ENCODE results near the gene PAMR1. TPM values are rescaled to one million over a fixed set of nuclear protein-coding genes. Genes with fewer than 3 reads are reported as not detected.
A peak's percentile ranks its signal among the peaks of the same experiment; 100 is the strongest.

The PAMR1 gene
- total and polyA plus RNA-seq, 7 experiments from 2014 or later = not detected

DNA sequence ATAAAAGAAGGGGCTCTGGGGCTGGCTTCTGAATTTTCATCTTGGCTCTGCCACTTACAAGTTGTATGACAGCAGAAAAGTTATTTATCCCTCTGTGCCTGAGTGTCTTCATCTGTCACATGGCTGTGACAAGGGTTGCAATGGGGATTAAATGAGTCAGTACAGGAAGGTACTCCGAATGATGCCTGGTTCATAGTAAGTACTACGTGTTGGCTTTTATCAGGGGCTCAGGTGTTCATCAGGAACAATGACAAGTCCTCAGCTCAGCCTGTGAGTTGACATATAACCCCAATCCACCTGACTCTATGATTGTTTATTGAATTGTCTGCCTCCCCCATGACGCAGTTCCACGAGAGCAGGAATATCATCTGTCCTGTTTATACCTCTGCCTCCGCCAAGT is 45.7 kb downstream of the PAMR1 start:
- ChIA-PET CTCF (no interaction called here), POLR2A (no interaction called here)
- Mint-ChIP-seq H3K27me3 (peaks cover 28 to 53% (median 34%) of the 10 kb centered on the region in 5 donors), H3K27ac (no peak overlapping the region), H3K4me1 (peaks cover 0 to 24% (median 3%) of the 10 kb centered on the region in 7 donors), H3K9me3 (peaks cover 0 to 39% (median 21%) of the 10 kb centered on the region in 11 donors), H3K4me3 (no peak overlapping the region), H3K36me3 (peaks cover 0 to 12% (median 6%) of the 10 kb centered on the region in 5 donors)
- DNase-seq (no peak), ATAC-seq (no peak)
- no peaks in the 10 kb centered on the region for H3K4me1 ChIP-seq (ENCODE audit: control insufficient read depth in 2 of 2, insufficient read depth in 2 of 2, low read length in 2 of 2)
- H3K4me3 ChIP-seq (ENCODE audit: low read length) = no peak overlapping the region
- no peaks in the 10 kb centered on the region for H3K27me3 ChIP-seq (ENCODE audit: control insufficient read depth in 2 of 2, insufficient read depth in 2 of 2, low read length in 2 of 2)
- H3K36me3 ChIP-seq (ENCODE audit: control insufficient read depth in 2 of 3, insufficient read depth in 3 of 3, low read length in 3 of 3) = no peaks in the 10 kb centered on the region
- intact Hi-C loops (cut with micrococcal nuclease) = loop anchor here in 1 of 2 donors (10.0 kb wide), 3 partner anchors 245 to 965 kb away; partner anchors contain the start of gene ELF5
- no peak overlapping the region for H3K27ac ChIP-seq (ENCODE audit: low read depth, low read length)
- peaks cover 0 to 3% (median 0%) of the 10 kb centered on the region in 3 experiments for H3K9me3 ChIP-seq (ENCODE audit: control insufficient read depth in 2 of 3, low read length in 3 of 3)

DNA sequence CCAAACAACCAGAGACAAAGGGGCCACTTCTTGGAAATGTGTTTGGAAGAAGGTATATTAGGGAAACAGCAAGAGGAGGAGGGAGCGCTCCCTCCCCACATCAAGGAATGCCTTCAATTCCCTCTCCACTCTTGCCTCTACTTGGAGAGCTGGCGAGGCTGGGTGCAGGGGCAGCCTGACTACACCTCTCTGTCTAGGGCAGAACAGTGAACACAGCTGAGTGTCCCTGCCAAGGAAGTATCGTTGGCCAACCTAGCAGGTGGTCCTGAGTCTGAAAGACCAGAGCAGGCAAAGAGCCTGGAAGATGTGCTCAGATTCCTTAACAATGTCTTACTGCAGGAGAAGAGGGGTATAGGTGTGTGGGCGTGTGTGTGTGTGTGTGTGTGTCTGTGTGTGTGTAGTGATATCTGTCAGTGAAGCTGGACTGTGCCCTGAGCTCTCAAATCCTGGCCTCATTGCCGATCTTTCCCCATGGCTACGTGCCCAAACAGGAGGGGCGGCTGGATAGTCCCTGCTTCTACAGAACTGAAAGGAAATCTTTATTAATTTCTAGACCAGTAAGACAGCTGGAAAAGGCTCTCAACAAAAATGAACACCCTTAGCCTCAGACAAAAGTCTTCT is 46.8 kb downstream of the PAMR1 start:
- ChIA-PET POLR2A (no interaction called here), CTCF (no interaction called here)
- peaks cover 0 to 3% (median 0%) of the 10 kb centered on the region in 3 experiments for H3K9me3 ChIP-seq (ENCODE audit: control insufficient read depth in 2 of 3, low read length in 3 of 3)
- H3K27me3 ChIP-seq (ENCODE audit: control insufficient read depth in 2 of 2, insufficient read depth in 2 of 2, low read length in 2 of 2) = no peaks in the 10 kb centered on the region
- Mint-ChIP-seq H3K4me3 (peak overlapping the region in 4 of 10 donors; percentile 6 to 41 (median 34)), H3K4me1 (peaks cover 0 to 24% (median 3%) of the 10 kb centered on the region in 7 donors), H3K9me3 (peaks cover 0 to 31% (median 19%) of the 10 kb centered on the region in 11 donors), H3K36me3 (peaks cover 0 to 12% (median 6%) of the 10 kb centered on the region in 5 donors), H3K27ac (peak overlapping the region in 2 of 9 donors; percentile 15 to 65), H3K27me3 (peaks cover 23 to 43% (median 29%) of the 10 kb centered on the region in 5 donors)
- no peak for ATAC-seq
- no peak overlapping the region for H3K4me3 ChIP-seq (ENCODE audit: low read length)
- DNase-seq = no peak
- intact Hi-C loops (cut with micrococcal nuclease) = no loop called here
- no peaks in the 10 kb centered on the region for H3K36me3 ChIP-seq (ENCODE audit: control insufficient read depth in 2 of 3, insufficient read depth in 3 of 3, low read length in 3 of 3)
- H3K4me1 ChIP-seq (ENCODE audit: control insufficient read depth in 2 of 2, insufficient read depth in 2 of 2, low read length in 2 of 2) = no peaks in the 10 kb centered on the region
- H3K27ac ChIP-seq (ENCODE audit: low read depth, low read length) = no peak overlapping the region

DNA sequence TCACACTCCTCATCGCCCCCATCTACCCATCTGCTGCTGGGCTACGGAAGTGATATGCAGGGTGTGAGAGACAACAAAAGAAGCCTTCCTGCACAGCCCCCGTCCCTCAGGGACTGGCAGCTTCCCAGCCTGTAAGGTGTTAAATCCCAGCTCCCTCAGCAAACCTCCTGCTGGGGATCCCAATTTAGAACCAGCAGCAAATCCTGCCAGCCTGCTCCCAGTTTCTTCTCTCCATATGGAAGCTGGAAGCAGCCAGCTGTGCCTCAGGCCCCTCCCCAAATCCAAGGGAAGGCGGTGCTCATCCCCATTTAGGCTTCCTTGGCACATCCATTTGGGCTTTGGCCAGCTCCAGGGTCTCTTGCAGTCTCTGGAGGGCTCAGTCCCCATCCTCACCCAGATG is 47.5 kb downstream of the PAMR1 start:
- intact Hi-C loops (cut with micrococcal nuclease) = no loop called here
- Mint-ChIP-seq H3K27ac (no peak overlapping the region), H3K36me3 (peaks cover 0 to 6% (median 6%) of the 10 kb centered on the region in 5 donors)

DNA sequence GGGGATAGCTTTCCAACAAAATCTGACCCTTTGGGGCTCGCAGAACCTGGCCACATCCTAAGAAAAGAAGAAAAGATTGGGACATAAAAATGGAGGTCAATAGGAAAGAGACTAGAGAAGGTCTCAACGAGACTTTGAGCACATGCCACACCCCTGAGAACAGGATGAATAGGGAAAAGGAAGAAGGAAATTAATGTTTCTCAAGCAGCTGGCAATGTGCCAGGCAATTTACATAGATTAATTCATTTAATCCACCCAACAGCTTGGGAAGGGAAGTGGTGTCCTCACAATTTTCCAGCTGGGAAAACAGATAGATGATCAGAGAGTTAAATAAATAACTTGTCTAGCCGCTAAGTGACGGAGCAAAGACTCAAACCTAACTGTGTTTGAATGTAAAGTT is 50.7 kb downstream of the PAMR1 start:
- Histone ChIP-seq H3K27me3 (ENCODE audit: control insufficient read depth in 2 of 2, insufficient read depth in 2 of 2, low read length in 2 of 2) (no peaks in the 10 kb centered on the region), H3K36me3 (ENCODE audit: control insufficient read depth in 2 of 3, insufficient read depth in 3 of 3, low read length in 3 of 3) (no peaks in the 10 kb centered on the region), H3K27ac (ENCODE audit: low read depth, low read length) (no peak overlapping the region), H3K9me3 (ENCODE audit: control insufficient read depth in 2 of 3, low read length in 3 of 3) (no peaks in the 10 kb centered on the region), H3K4me1 (ENCODE audit: control insufficient read depth in 2 of 2, insufficient read depth in 2 of 2, low read length in 2 of 2) (no peaks in the 10 kb centered on the region), H3K4me3 (ENCODE audit: low read length) (no peak overlapping the region)
- DNase-seq (no peak), ATAC-seq (no peak)
- Mint-ChIP-seq H3K4me1 (peaks cover 0 to 24% (median 3%) of the 10 kb centered on the region in 7 donors), H3K27me3 (peaks cover 8 to 36% (median 17%) of the 10 kb centered on the region in 5 donors), H3K27ac (no peak overlapping the region), H3K4me3 (no peak overlapping the region), H3K36me3 (peaks cover 0 to 6% (median 0%) of the 10 kb centered on the region in 5 donors), H3K9me3 (peaks cover 0 to 9% (median 0%) of the 10 kb centered on the region in 11 donors)
- ChIA-PET CTCF (interaction anchor here (1.1 kb wide), 1 partner anchor 9 kb away, joined by 3 read pairs; no protein-coding TSS in a partner anchor), POLR2A (no interaction called here)
- intact Hi-C loops (cut with micrococcal nuclease) = no loop called here

More for the DNA sequence above, 47.5 kb downstream of the PAMR1 start:
- H3K27ac ChIP-seq (ENCODE audit: low read depth, low read length) = no peak overlapping the region
- no peaks in the 10 kb centered on the region for H3K9me3 ChIP-seq (ENCODE audit: control insufficient read depth in 2 of 3, low read length in 3 of 3)
- no peaks in the 10 kb centered on the region for H3K27me3 ChIP-seq (ENCODE audit: control insufficient read depth in 2 of 2, insufficient read depth in 2 of 2, low read length in 2 of 2)
- Mint-ChIP-seq H3K27me3 (peaks cover 16 to 37% (median 25%) of the 10 kb centered on the region in 5 donors), H3K4me3 (peak overlapping the region in 8 of 10 donors; percentile 14 to 71 (median 48)), H3K4me1 (peaks cover 0 to 24% (median 3%) of the 10 kb centered on the region in 7 donors), H3K9me3 (peaks cover 0 to 24% (median 14%) of the 10 kb centered on the region in 11 donors)
- no peaks in the 10 kb centered on the region for H3K4me1 ChIP-seq (ENCODE audit: control insufficient read depth in 2 of 2, insufficient read depth in 2 of 2, low read length in 2 of 2)
- no peak overlapping the region for H3K4me3 ChIP-seq (ENCODE audit: low read length)
- ATAC-seq (no peak), DNase-seq (no peak)
- ChIA-PET POLR2A (no interaction called here), CTCF (no interaction called here)
- H3K36me3 ChIP-seq (ENCODE audit: control insufficient read depth in 2 of 3, insufficient read depth in 3 of 3, low read length in 3 of 3) = no peaks in the 10 kb centered on the region

DNA sequence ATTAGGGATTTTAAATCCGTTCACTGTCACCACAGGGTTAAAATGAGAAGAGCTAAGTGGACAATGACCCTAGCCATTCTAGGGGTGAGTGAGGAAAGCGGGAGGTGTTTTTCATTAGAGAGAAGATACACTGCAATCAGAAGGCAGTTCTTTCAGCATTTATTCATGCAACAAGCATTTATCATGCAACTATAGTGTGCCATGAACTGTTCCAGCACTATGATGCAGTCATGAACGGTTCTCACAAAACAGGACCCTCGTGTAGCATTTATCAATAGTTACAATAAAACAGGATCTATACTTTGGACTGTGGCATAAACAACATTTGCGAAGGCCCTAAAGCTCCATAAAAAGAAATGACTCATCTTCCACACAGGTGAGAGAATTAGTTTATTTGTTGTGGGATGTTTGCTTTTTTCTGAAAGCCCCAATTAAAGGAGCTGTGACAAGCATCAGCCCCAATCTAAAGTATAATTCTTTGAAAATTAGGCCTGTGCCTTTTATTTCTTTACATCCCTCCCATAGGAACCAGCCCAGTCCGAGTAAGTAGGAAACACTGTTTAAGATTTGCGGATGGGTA is 51.5 kb downstream of the PAMR1 start:
- DNase-seq (no peak), ATAC-seq (no peak)
- no peak overlapping the region for H3K27ac ChIP-seq (ENCODE audit: low read depth, low read length)
- H3K36me3 ChIP-seq (ENCODE audit: control insufficient read depth in 2 of 3, insufficient read depth in 3 of 3, low read length in 3 of 3) = no peaks in the 10 kb centered on the region
- Mint-ChIP-seq H3K27me3 (peaks cover 8 to 37% (median 20%) of the 10 kb centered on the region in 5 donors), H3K9me3 (peaks cover 0 to 9% (median 0%) of the 10 kb centered on the region in 11 donors), H3K36me3 (peaks cover 0 to 6% (median 0%) of the 10 kb centered on the region in 5 donors), H3K27ac (no peak overlapping the region), H3K4me3 (no peak overlapping the region), H3K4me1 (peaks cover 0 to 23% (median 3%) of the 10 kb centered on the region in 7 donors)
- ChIA-PET POLR2A (no interaction called here), CTCF (interaction anchor here (0.5 to 1.1 kb wide), 2 partner anchors 8 to 980 kb away, joined by 3 read pairs; no protein-coding TSS in a partner anchor)
- no peaks in the 10 kb centered on the region for H3K4me1 ChIP-seq (ENCODE audit: control insufficient read depth in 2 of 2, insufficient read depth in 2 of 2, low read length in 2 of 2)
- no peaks in the 10 kb centered on the region for H3K27me3 ChIP-seq (ENCODE audit: control insufficient read depth in 2 of 2, insufficient read depth in 2 of 2, low read length in 2 of 2)
- no peak overlapping the region for H3K4me3 ChIP-seq (ENCODE audit: low read length)
- no peaks in the 10 kb centered on the region for H3K9me3 ChIP-seq (ENCODE audit: control insufficient read depth in 2 of 3, low read length in 3 of 3)
- intact Hi-C loops (cut with micrococcal nuclease) = no loop called here

DNA sequence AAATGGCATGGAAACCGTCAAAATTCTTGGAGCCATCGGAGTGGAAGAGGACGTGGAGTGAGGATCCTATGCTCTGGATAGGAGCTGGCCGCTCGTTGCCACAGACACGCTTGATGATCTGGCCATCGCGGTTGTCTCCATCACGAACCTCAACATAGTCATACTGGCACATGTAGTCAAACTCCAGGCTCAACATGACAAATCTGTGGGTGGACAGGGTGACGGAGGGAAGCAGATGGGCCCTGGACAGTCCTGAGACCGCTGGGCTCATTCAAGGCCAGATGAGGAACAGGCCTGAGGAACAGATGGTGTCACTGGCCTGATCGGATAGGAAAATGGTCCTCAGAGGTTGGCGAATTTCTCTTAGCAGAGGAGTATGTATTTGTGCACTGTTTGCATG is 54.8 kb downstream of the PAMR1 start:
- DNase-seq (no peak), ATAC-seq (no peak)
- CTCF ChIA-PET = no interaction called here
- no peaks in the 10 kb centered on the region for H3K36me3 Mint-ChIP-seq
- Histone ChIP-seq H3K4me1 (ENCODE audit: control insufficient read depth in 2 of 2, insufficient read depth in 2 of 2, low read length in 2 of 2) (no peaks in the 10 kb centered on the region), H3K4me3 (ENCODE audit: low read length) (no peak overlapping the region), H3K36me3 (ENCODE audit: control insufficient read depth in 2 of 3, insufficient read depth in 3 of 3, low read length in 3 of 3) (no peaks in the 10 kb centered on the region), H3K27me3 (ENCODE audit: control insufficient read depth in 2 of 2, insufficient read depth in 2 of 2, low read length in 2 of 2) (no peaks in the 10 kb centered on the region), H3K27ac (ENCODE audit: low read depth, low read length) (no peak overlapping the region), H3K9me3 (ENCODE audit: control insufficient read depth in 2 of 3, low read length in 3 of 3) (no peaks in the 10 kb centered on the region)
- POLR2A ChIA-PET = no interaction called here
- no peaks in the 10 kb centered on the region for H3K4me1 Mint-ChIP-seq
- intact Hi-C loops (cut with micrococcal nuclease) = no loop called here
- peak overlapping the region in 1 of 9 donors; percentile 42 for H3K27ac Mint-ChIP-seq
- H3K27me3 Mint-ChIP-seq = peaks cover 0 to 29% (median 28%) of the 10 kb centered on the region in 5 donors
- no peak overlapping the region for H3K4me3 Mint-ChIP-seq
- peaks cover 0 to 2% (median 0%) of the 10 kb centered on the region in 11 donors for H3K9me3 Mint-ChIP-seq

Measured in naive thymus-derived CD4-positive, alpha-beta T cell (primary cell).